HCT116 (cell line): ENCODE results near the gene VWA5B1. TPM values are rescaled to one million over a fixed set of nuclear protein-coding genes. Genes with fewer than 3 reads are reported as not detected.

Experiments used
- ATAC-seq: fragments of 200-7000 bp; cut with Tn5 transposase; 2 replicates; pipeline ENCODE4 v1.9.1; 2020; ENCODE audit warnings: mild to moderate bottlenecking, moderate library complexity
- BruUV-seq: library from RNA; stranded (reverse); fragments of 400-500 nt; replicated peaks from 2 replicates; lab custom pipeline; 2021; lab: Mats Ljungman, UMichigan
- CTCF ChIA-PET: fragments of 300-600 bp; sonication (Branson Sonifier 250); formaldehyde crosslinking; loops from one replicate; lab custom pipeline; 2021; ENCODE audit warnings: antibody characterized with exemption; lab: Charles Lee
- POLR2A ChIA-PET: fragments of 300-600, 350-600 bp; sonication (Branson Sonifier 250); formaldehyde crosslinking; loops from one replicate; lab custom pipeline; 2021; ENCODE audit warnings: antibody characterized with exemption; lab: Charles Lee
- RAD21 ChIA-PET, 2 experiments: fragments of 300-600 bp; sonication (Branson Sonifier 250); formaldehyde crosslinking; loops; one replicate each; lab custom pipeline; 2023; ENCODE audit warnings: low total read pairs in 2 of 2; ENCODE audit not compliant: uncharacterized antibody in 2 of 2, unreplicated experiment in 2 of 2, low non-redundant PET in 1 of 2; lab: Charles Lee
- DNase-seq: peaks from one replicate; pipeline ENCODE4 v3.0.0-alpha.2; 2010; ENCODE audit warnings: low read depth, low spot score
- H2AFZ ChIP-seq: fragments of 200-600 bp; shearing (Covaris generic), sonication (generic); 2 replicates; pipeline ENCODE4 v1.6.1; 2017; ENCODE audit warnings: low read depth, mixed run types, mixed read lengths, antibody characterized with exemption, low read length; ENCODE audit not compliant: poor library complexity, severe bottlenecking
- H3K27ac ChIP-seq: 2 replicates; pipeline ENCODE4 v1.5.1; 2012; ENCODE audit warnings: low read depth, low read length
- H3K27me3 ChIP-seq: fragments of 200-600 bp; sonication (generic); 2 replicates; pipeline ENCODE4 v1.6.1; 2016; ENCODE audit warnings: mixed run types, low read length, mixed read lengths; ENCODE audit not compliant: insufficient read depth
- H3K36me3 ChIP-seq, 2 experiments: fragments of 200-500 bp in 1 of 2; fragments of 200-600 bp in 1 of 2; sonication (Bioruptor generic) in 1 of 2; sonication (generic) in 1 of 2; 2 replicates each; pipeline versions ENCODE4 v1.5.1 to v1.6.1; 2014 to 2016; ENCODE audit warnings: low read length in 2 of 2, inconsistent platforms in 1 of 2, mixed read lengths in 1 of 2, mixed run types in 1 of 2; ENCODE audit not compliant: insufficient read depth in 2 of 2, control insufficient read depth in 1 of 2
- H3K4me1 ChIP-seq, 2 experiments: fragments of 200-600 bp in 1 of 2; sonication (generic) in 1 of 2; 2 replicates each; pipeline versions ENCODE4 v1.5.1 to v1.6.1; 2012 to 2017; ENCODE audit warnings: low read length in 2 of 2, inconsistent platforms in 1 of 2, mild to moderate bottlenecking in 1 of 2, mixed read lengths in 1 of 2, mixed run types in 1 of 2, moderate library complexity in 1 of 2; ENCODE audit not compliant: insufficient read depth in 2 of 2, control insufficient read depth in 1 of 2
- H3K4me2 ChIP-seq: fragments of 200-600 bp; sonication (generic); 2 replicates; pipeline ENCODE4 v1.6.1; 2017; ENCODE audit warnings: mixed run types, low read length, mixed read lengths
- H3K4me3 ChIP-seq, 2 experiments: fragments of 200-600 bp in 1 of 2; sonication (generic) in 1 of 2; replicated peaks in 1 of 2; 2 replicates each; pipeline ENCODE4 v1.5.1; 2011 to 2016; ENCODE audit warnings: low read length in 2 of 2, control low read depth in 1 of 2, low read depth in 1 of 2, mild to moderate bottlenecking in 1 of 2, mixed read lengths in 1 of 2, mixed run types in 1 of 2
- H3K79me2 ChIP-seq: fragments of 200-600 bp; sonication (generic); 2 replicates; pipeline ENCODE4 v1.6.1; 2017; ENCODE audit warnings: mild to moderate bottlenecking, mixed run types, low read length, moderate library complexity, mixed read lengths; ENCODE audit not compliant: insufficient read depth
- H3K9ac ChIP-seq: fragments of 200-600 bp; sonication (generic); 2 replicates; pipeline ENCODE4 v1.6.1; 2016; ENCODE audit warnings: low read length, mixed read lengths
- H3K9me2 ChIP-seq: fragments of 200-600 bp; sonication (generic), shearing (Covaris generic); 2 replicates; pipeline ENCODE4 v1.6.1; 2017; ENCODE audit warnings: mixed run types, mild to moderate bottlenecking, moderate library complexity; ENCODE audit not compliant: insufficient read depth
- H3K9me3 ChIP-seq, 2 experiments: fragments of 200-500 bp in 1 of 2; fragments of 200-600 bp in 1 of 2; sonication (Bioruptor generic) in 1 of 2; sonication (generic) in 1 of 2; 2 replicates each; pipeline ENCODE4 v1.6.1; 2014 to 2017; ENCODE audit warnings: low read length in 2 of 2, mixed read lengths in 2 of 2, inconsistent platforms in 1 of 2, low read depth in 1 of 2, mild to moderate bottlenecking in 1 of 2, mixed run types in 1 of 2, moderate library complexity in 1 of 2; ENCODE audit not compliant: control insufficient read depth in 1 of 2, insufficient read depth in 1 of 2
- H4K20me1 ChIP-seq: fragments of 200-600 bp; sonication (generic), shearing (Covaris generic); 2 replicates; pipeline ENCODE4 v1.6.1; 2017; ENCODE audit warnings: mixed run types, mild to moderate bottlenecking, moderate library complexity; ENCODE audit not compliant: insufficient read depth
- CEBPB ChIP-seq: IDR thresholded peaks from 2 replicates; pipeline ENCODE4 v1.6.1; 2012; ENCODE audit warnings: low read depth
- EGR1 ChIP-seq: IDR thresholded peaks from 2 replicates; pipeline ENCODE4 v1.6.1; 2012; ENCODE audit warnings: low read depth
- ELF1 ChIP-seq: IDR thresholded peaks from 2 replicates; pipeline ENCODE4 v1.6.1; 2012; ENCODE audit warnings: low read depth, borderline replicate concordance
- EZH2 ChIP-seq: fragments of 200-600 bp; sonication (generic); IDR thresholded peaks from 2 replicates; pipeline ENCODE4 v1.6.1; 2017; ENCODE audit warnings: antibody characterized with exemption, mixed run types
- JUND ChIP-seq: IDR thresholded peaks from 2 replicates; pipeline ENCODE4 v1.6.1; 2012
- POLR2A ChIP-seq: IDR thresholded peaks from 2 replicates; pipeline ENCODE4 v1.7.0; 2011; ENCODE audit warnings: borderline replicate concordance; ENCODE audit not compliant: insufficient read depth, insufficient read length; ENCODE audit errors: extremely low read depth
- POLR2AphosphoS5 ChIP-seq: IDR thresholded peaks from 2 replicates; pipeline ENCODE4 v1.6.1; 2011; ENCODE audit warnings: mild to moderate bottlenecking, low read depth, low read length, moderate library complexity
- RAD21 ChIP-seq: IDR thresholded peaks from 2 replicates; pipeline ENCODE4 v1.6.1; 2012; ENCODE audit warnings: low read depth, mild to moderate bottlenecking
- SIN3A ChIP-seq: IDR thresholded peaks from 2 replicates; pipeline ENCODE4 v1.6.1; 2012; ENCODE audit warnings: low read depth
- SP1 ChIP-seq: IDR thresholded peaks from 2 replicates; pipeline ENCODE4 v1.6.1; 2012; ENCODE audit warnings: low read depth
- TCF7L2 ChIP-seq: IDR thresholded peaks from 2 replicates; pipeline ENCODE4 v1.7.0; 2011; ENCODE audit warnings: borderline replicate concordance, inconsistent platforms; ENCODE audit not compliant: insufficient read depth, insufficient read length; ENCODE audit errors: extremely low read depth
- intact Hi-C: fragments of 100-400 bp; cut with micrococcal nuclease; formaldehyde crosslinking; loops from 2 replicates; pipeline ENCODE4 v1.10.0; 2022
- total RNA-seq: library from RNA; stranded (reverse); gene quantifications from one replicate; pipeline ENCODE4 v1.2.1, GENCODE V29; 2021; ENCODE audit not compliant: unreplicated experiment
- TF ChIP-seq, protein P1 (sequence below): IDR thresholded peaks from 2 replicates; pipeline ENCODE4 v1.6.1; 2012
- TF ChIP-seq, protein P2 (sequence below): IDR thresholded peaks from 2 replicates; pipeline ENCODE4 v1.6.1; 2011; ENCODE audit warnings: mild to moderate bottlenecking, low read length, moderate library complexity; ENCODE audit not compliant: insufficient replicate concordance; ENCODE audit errors: extremely low read depth
- TF ChIP-seq, protein P3 (sequence below): IDR thresholded peaks from 2 replicates; pipeline ENCODE4 v1.6.1; 2012; ENCODE audit warnings: low read depth

VWA5B1 gene
- total RNA-seq, 1 experiment from 2014 or later = not detected

- intact Hi-C loops = no loop called here
- H3K4me2 ChIP-seq = no peak overlapping the region
- no peak overlapping the region for H2AFZ ChIP-seq
- no peaks in the 10 kb centered on the region for H4K20me1 ChIP-seq
- H3K79me2 ChIP-seq = no peaks in the 10 kb centered on the region
- ChIA-PET RAD21 (no interaction called here), POLR2A (no interaction called here), CTCF (no interaction called here)
- BruUV-seq = no TSS peak
- no peaks in the 10 kb centered on the region for H3K9me2 ChIP-seq
- 0 out of 4 replicates have a peak, but pooled peaks cover 0 to 4% of the 10 kb centered on the region in 2 experiments for H3K4me1 ChIP-seq
- H3K9me3 ChIP-seq = no peaks in the 10 kb centered on the region
- DNase-seq (no peak), ATAC-seq (no peak)
- H3K4me3 ChIP-seq = no peak overlapping the region
- TF ChIP-seq TCF7L2 (no peak), EGR1 (no peak), POLR2AphosphoS5 (no peak), RAD21 (no peak), POLR2A (no peak), SIN3A (no peak), JUND (no peak), CEBPB (no peak), EZH2 (no peak), SP1 (no peak), ELF1 (no peak)
- TF ChIP-seq, protein P1, sequence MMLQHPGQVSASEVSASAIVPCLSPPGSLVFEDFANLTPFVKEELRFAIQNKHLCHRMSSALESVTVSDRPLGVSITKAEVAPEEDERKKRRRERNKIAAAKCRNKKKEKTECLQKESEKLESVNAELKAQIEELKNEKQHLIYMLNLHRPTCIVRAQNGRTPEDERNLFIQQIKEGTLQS = no peak
- TF ChIP-seq, protein P2, sequence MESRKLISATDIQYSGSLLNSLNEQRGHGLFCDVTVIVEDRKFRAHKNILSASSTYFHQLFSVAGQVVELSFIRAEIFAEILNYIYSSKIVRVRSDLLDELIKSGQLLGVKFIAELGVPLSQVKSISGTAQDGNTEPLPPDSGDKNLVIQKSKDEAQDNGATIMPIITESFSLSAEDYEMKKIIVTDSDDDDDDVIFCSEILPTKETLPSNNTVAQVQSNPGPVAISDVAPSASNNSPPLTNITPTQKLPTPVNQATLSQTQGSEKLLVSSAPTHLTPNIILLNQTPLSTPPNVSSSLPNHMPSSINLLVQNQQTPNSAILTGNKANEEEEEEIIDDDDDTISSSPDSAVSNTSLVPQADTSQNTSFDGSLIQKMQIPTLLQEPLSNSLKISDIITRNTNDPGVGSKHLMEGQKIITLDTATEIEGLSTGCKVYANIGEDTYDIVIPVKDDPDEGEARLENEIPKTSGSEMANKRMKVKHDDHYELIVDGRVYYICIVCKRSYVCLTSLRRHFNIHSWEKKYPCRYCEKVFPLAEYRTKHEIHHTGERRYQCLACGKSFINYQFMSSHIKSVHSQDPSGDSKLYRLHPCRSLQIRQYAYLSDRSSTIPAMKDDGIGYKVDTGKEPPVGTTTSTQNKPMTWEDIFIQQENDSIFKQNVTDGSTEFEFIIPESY = no peak
- TF ChIP-seq, protein P3, sequence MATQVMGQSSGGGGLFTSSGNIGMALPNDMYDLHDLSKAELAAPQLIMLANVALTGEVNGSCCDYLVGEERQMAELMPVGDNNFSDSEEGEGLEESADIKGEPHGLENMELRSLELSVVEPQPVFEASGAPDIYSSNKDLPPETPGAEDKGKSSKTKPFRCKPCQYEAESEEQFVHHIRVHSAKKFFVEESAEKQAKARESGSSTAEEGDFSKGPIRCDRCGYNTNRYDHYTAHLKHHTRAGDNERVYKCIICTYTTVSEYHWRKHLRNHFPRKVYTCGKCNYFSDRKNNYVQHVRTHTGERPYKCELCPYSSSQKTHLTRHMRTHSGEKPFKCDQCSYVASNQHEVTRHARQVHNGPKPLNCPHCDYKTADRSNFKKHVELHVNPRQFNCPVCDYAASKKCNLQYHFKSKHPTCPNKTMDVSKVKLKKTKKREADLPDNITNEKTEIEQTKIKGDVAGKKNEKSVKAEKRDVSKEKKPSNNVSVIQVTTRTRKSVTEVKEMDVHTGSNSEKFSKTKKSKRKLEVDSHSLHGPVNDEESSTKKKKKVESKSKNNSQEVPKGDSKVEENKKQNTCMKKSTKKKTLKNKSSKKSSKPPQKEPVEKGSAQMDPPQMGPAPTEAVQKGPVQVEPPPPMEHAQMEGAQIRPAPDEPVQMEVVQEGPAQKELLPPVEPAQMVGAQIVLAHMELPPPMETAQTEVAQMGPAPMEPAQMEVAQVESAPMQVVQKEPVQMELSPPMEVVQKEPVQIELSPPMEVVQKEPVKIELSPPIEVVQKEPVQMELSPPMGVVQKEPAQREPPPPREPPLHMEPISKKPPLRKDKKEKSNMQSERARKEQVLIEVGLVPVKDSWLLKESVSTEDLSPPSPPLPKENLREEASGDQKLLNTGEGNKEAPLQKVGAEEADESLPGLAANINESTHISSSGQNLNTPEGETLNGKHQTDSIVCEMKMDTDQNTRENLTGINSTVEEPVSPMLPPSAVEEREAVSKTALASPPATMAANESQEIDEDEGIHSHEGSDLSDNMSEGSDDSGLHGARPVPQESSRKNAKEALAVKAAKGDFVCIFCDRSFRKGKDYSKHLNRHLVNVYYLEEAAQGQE = no peak
- H3K9ac ChIP-seq = no peak overlapping the region
- no peaks in the 10 kb centered on the region for H3K27me3 ChIP-seq
- H3K36me3 ChIP-seq = no peaks in the 10 kb centered on the region
- no peak overlapping the region for H3K27ac ChIP-seq
Measured at GRCh38 chr1:20344738-20345137, 54.1 kb downstream of the VWA5B1 start.
